Measurements from ENCODE around the gene SPRR1B. TPM values are rescaled to one million over a fixed set of nuclear protein-coding genes. Genes with fewer than 3 reads are reported as not detected.

Gene SPRR1B
- total RNA-seq, 3 donors from 2014 or later (not counting 1 experiment from before 2014, with no cell fraction given): not detected

DNA sequence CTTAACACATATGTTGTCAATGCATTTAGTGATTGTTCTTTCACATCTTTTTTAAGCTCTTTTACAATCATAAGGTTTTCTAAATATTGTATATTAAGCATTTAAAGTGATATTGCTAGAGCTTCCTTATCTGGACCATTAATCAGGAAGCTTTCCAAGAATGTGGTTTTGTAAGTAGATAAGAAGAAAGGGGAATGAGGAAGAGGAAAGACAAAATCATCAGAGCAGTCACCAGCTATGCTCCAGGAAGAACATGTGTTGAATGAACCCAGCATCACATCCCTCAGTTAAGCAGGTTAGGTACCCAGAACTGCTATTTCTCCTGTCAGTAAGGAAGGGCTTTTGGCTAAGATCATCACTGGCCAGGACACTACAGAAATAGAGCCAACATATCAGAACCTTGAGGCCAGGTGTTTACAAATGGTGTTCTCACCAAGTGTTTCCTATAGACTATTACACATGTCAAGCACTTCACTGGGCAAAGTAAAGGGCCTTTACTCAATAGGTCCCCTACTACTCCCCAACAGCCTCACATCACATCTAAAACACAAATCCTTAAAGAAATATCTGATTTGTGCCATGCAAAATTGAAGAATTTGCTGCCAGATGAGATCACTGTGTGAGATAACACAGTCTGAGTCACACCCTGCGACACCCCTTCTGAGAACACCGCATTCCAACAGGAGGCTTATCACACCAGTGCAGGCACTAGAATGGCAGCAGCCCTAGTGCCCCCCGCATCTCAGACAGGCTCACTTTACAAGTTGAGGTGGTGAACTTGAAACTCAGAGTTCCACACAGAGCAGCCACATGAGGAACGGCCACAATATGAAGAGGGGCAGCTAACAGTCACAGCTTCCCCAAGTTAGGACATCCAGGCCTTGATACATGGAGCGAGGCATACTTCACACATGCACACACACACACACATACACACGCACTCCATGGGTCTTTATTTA, 28.1 kb downstream of the SPRR1B start:
- H3K36me3 ChIP-seq (ENCODE audit: control insufficient read depth, insufficient read depth, low read length): no peaks in the 10 kb centered on the region
- ATAC-seq: no peak
- H3K9me3 Mint-ChIP-seq: no peaks in the 10 kb centered on the region
- H3K36me3 Mint-ChIP-seq: no peaks in the 10 kb centered on the region
- no peak overlapping the region for H3K4me3 ChIP-seq (ENCODE audit: low read length)
- TF ChIP-seq, protein P1, sequence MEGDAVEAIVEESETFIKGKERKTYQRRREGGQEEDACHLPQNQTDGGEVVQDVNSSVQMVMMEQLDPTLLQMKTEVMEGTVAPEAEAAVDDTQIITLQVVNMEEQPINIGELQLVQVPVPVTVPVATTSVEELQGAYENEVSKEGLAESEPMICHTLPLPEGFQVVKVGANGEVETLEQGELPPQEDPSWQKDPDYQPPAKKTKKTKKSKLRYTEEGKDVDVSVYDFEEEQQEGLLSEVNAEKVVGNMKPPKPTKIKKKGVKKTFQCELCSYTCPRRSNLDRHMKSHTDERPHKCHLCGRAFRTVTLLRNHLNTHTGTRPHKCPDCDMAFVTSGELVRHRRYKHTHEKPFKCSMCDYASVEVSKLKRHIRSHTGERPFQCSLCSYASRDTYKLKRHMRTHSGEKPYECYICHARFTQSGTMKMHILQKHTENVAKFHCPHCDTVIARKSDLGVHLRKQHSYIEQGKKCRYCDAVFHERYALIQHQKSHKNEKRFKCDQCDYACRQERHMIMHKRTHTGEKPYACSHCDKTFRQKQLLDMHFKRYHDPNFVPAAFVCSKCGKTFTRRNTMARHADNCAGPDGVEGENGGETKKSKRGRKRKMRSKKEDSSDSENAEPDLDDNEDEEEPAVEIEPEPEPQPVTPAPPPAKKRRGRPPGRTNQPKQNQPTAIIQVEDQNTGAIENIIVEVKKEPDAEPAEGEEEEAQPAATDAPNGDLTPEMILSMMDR (IDR thresholded peaks at IDR 0.05): no peak
- H3K9me3 ChIP-seq (ENCODE audit: control insufficient read depth, insufficient read depth, low read length): no peaks in the 10 kb centered on the region
- no peaks in the 10 kb centered on the region for H3K4me1 ChIP-seq (ENCODE audit: control insufficient read depth, insufficient read depth, low read length)
- 57% methylated on average over 6 of the region's 6 CpGs for WGBS (ENCODE audit: insufficient coverage)
- DNase-seq: no peak
- H3K4me1 Mint-ChIP-seq: no peaks in the 10 kb centered on the region
- no peak overlapping the region for H3K27ac ChIP-seq (ENCODE audit: low read length)
- peaks cover 14 to 44% of the 10 kb centered on the region in 2 donors for H3K27me3 Mint-ChIP-seq (ENCODE audit: low read depth in 2 of 2)
- H3K27ac Mint-ChIP-seq: no peak overlapping the region
- H3K4me3 Mint-ChIP-seq: no peak overlapping the region
- intact Hi-C loops (cut with micrococcal nuclease): no loop called here
- no peaks in the 10 kb centered on the region for H3K27me3 ChIP-seq (ENCODE audit: control insufficient read depth, insufficient read depth, low read length)

GRCh38 chr1:153070243-153070642, 39.2 kb downstream of the SPRR1B start:
- intact Hi-C loops (cut with micrococcal nuclease): no loop called here
- Mint-ChIP-seq H3K27ac (no peak overlapping the region), H3K4me1 (no peaks in the 10 kb centered on the region), H3K9me3 (no peaks in the 10 kb centered on the region), H3K36me3 (no peaks in the 10 kb centered on the region), H3K4me3 (no peak overlapping the region), H3K27me3 (ENCODE audit: low read depth in 2 of 2) (peaks cover 6 to 8% of the 10 kb centered on the region in 2 donors)
- H3K36me3 ChIP-seq (ENCODE audit: control insufficient read depth, insufficient read depth, low read length): no peaks in the 10 kb centered on the region
- TF ChIP-seq, protein P1 (IDR thresholded peaks at IDR 0.05): no peak
- no peak for DNase-seq
- no peaks in the 10 kb centered on the region for H3K4me1 ChIP-seq (ENCODE audit: control insufficient read depth, insufficient read depth, low read length)
- no peaks in the 10 kb centered on the region for H3K9me3 ChIP-seq (ENCODE audit: control insufficient read depth, insufficient read depth, low read length)
- WGBS (ENCODE audit: insufficient coverage): 64% methylated on average over 1 of the region's 2 CpGs
- no peak for ATAC-seq
- H3K27me3 ChIP-seq (ENCODE audit: control insufficient read depth, insufficient read depth, low read length): peaks cover 2% of the 10 kb centered on the region
- H3K27ac ChIP-seq (ENCODE audit: low read length): no peak overlapping the region
- H3K4me3 ChIP-seq (ENCODE audit: low read length): no peak overlapping the region

DNA sequence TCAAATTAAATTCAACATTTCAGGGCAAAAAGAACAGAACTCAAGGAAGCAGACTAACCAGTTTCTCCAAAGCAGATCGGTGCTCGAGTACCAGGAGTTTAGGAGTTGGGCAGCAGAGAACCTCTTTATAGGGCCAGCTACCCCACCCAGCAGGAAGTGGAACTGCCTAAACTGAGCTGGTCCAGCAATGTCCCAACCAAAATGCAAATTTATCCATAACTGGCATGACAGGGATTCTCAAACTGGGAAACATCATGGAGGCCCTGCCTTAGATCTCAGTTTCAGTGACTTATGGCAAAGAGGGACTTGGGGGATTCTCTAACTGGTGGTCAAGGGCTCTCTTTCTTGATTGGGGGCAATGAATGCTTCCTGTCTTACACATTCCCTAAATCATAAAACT, 40.5 kb downstream of the SPRR1B start, which contains the start of gene SPRR2B:
TSS of gene SPRR2B (minus strand) at position 101 of the 400 bp plus-strand sequence. CDS start 772 bp downstream, outside the sequence.
- ATAC-seq: no peak
- no peak within 1 kb of the TSS for H3K27ac Mint-ChIP-seq
- peaks cover 2% of the 10 kb centered on the region for H3K27me3 ChIP-seq (ENCODE audit: control insufficient read depth, insufficient read depth, low read length)
- intact Hi-C loops (cut with micrococcal nuclease): loop anchor here (1.0 kb wide), 1 partner anchor 22 kb away; no protein-coding TSS in a partner anchor
- no peak within 1 kb of the TSS for H3K4me3 Mint-ChIP-seq
- H3K9me3 ChIP-seq (ENCODE audit: control insufficient read depth, insufficient read depth, low read length): no peaks in the 10 kb centered on the region
- H3K36me3 Mint-ChIP-seq: no peaks in the 10 kb centered on the region
- no peaks in the 10 kb centered on the region for H3K4me1 ChIP-seq (ENCODE audit: control insufficient read depth, insufficient read depth, low read length)
- no peaks in the 10 kb centered on the region for H3K4me1 Mint-ChIP-seq
- TF ChIP-seq, protein P1 (IDR thresholded peaks at IDR 0.05): no peak
- no peaks in the 10 kb centered on the region for H3K9me3 Mint-ChIP-seq
- peaks cover 6 to 8% of the 10 kb centered on the region in 2 donors for H3K27me3 Mint-ChIP-seq (ENCODE audit: low read depth in 2 of 2)
- no peaks in the 10 kb centered on the region for H3K36me3 ChIP-seq (ENCODE audit: control insufficient read depth, insufficient read depth, low read length)
- no peak within 1 kb of the TSS for H3K27ac ChIP-seq (ENCODE audit: low read length)
- H3K4me3 ChIP-seq (ENCODE audit: low read length): no peak within 1 kb of the TSS
- no peak for DNase-seq
- 98% methylated on average over 2 of the region's 2 CpGs for WGBS (ENCODE audit: insufficient coverage)
